HFF-Myc (cell line): ENCODE measurements around the gene OTOP2.

ENCODE experiments used
- DNase-seq: peaks from one replicate; pipeline ENCODE4 v3.0.0-alpha.2; 2011; ENCODE audit warnings: low read depth; ENCODE audit errors: extremely low read depth
- H3K4me3 ChIP-seq: replicated peaks from 2 replicates; pipeline ENCODE4 v1.5.1; 2011; ENCODE audit warnings: low read depth, mild to moderate bottlenecking, control low read depth, low read length
- CTCF ChIP-seq: IDR thresholded peaks from 2 replicates; pipeline ENCODE4 v1.5.1; 2012; ENCODE audit warnings: mild to moderate bottlenecking, low read depth, low read length, control low read depth; ENCODE audit errors: missing control alignments

OTOP2 gene

GRCh38 chr17:74937064-74938051 lies 13.3 kb downstream of the OTOP2 start:
- DNase-seq, result no peak
- H3K4me3 ChIP-seq, result no peak overlapping the region
- TF ChIP-seq CTCF, result no peak

GRCh38 chr17:74938194-74938950 lies 14.3 kb downstream of the OTOP2 start:
- H3K4me3 ChIP-seq, result no peak overlapping the region
- DNase-seq, result no peak
- TF ChIP-seq CTCF, result no peak

GRCh38 chr17:74939534-74939933 lies 15.5 kb downstream of the OTOP2 start:
- H3K4me3 ChIP-seq, result no peak overlapping the region
- TF ChIP-seq CTCF, result no peak

GRCh38 chr17:74941128-74941725 lies 17.2 kb downstream of the OTOP2 start:
- no peak for TF ChIP-seq CTCF
- no peak for DNase-seq
- no peak overlapping the region for H3K4me3 ChIP-seq

More at GRCh38 chr17:74939534-74939933, 15.5 kb downstream of the OTOP2 start:
- no peak for DNase-seq

- H3K4me3 ChIP-seq, result no peak overlapping the region
- no peak for DNase-seq
- no peak for TF ChIP-seq CTCF
Observed at GRCh38 chr17:74943808-74944522, 19.9 kb downstream of the OTOP2 start.

- no peak for DNase-seq
- no peak for TF ChIP-seq CTCF
- H3K4me3 ChIP-seq, result no peak overlapping the region
Observed at GRCh38 chr17:74945543-74945942, 21.5 kb downstream of the OTOP2 start.
